Measurements from ENCODE around the gene CORO1C.
"Not testable (repeated sequence)": the region's sequence is repeated elsewhere in the genome, so short reads cannot be mapped to it uniquely, and the experiment has no call there.

CORO1C gene

GRCh38 chr12:108731105-108731865 is at the start of gene CORO1C:
TSS of gene CORO1C (minus strand) at chr12:108731518. CDS start at chr12:108701318, 30,200 bp downstream.
- peak; percentile 95 for DNase-seq

DNA sequence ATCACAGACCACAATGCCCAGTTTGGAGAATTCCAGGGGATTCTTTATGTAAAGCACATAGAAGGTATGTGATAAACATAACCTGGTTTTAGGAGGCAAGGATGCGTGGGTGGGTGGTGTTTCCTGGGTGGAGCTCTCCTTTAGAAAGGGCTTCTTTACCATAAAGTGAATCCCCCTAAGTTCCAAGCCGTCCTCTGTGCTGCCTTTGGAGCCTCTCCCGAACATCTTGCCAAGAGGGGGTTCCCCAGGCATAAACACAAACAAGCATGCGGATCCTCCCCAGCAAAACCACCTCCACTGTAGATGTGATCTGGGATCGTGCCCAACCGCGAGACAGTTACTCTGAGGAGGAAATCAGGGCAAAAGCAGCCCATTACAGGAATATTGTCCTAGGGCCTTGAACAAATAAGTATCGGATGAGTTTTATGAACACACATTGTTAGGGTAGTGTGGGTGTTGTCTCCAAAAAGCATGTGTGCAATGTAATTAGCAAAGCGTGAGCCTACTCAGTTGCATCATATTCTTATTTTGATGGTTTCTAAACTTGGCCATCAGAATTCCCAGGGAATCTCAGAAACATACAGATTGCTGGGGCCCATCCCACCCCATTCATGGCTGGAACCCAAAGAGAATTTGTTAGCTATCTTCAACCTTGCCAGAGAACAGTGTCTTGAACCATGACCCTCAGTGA is 48.8 kb upstream of the CORO1C start:
- no peak for DNase-seq

DNA sequence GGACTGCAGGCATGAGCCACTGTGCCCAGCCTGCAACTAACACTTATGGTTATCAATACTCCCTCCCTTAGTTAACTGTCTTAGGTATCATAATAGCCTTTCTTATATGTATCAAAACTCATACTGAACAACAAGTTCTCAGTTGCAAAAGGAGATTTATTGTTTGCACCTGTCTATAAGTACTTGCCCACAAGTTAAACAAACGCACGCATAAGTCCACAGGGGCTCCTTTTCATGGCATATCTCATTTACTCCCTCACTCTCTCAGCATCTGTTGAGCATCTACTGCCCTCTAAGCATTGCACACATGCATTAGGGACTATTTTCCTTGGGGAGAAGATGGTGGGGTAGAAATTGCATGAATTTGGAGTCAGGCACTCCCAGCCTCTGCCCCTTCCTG is 46.7 kb upstream of the CORO1C start:
- DNase-seq, result no peak

DNA sequence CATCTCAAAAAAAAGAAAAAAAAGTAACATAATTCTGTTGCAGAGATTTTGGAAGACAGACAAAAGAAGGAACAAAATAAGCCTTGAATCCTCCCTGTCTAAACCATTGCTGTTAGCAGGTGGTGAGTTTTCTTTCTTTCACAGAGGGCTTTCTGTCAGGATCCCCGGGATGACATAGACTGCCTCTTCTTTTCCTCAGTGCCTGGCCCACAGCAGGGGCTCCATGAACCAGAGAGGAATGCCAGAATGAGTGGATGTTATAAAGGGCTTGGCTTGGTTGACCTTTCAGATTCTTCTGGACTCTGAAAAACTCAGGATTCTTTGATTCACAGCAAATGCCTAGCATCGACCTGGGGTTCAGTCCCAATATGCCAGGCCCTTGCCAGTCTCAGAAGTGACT is 45.8 kb upstream of the CORO1C start:
- no peak for DNase-seq

DNA sequence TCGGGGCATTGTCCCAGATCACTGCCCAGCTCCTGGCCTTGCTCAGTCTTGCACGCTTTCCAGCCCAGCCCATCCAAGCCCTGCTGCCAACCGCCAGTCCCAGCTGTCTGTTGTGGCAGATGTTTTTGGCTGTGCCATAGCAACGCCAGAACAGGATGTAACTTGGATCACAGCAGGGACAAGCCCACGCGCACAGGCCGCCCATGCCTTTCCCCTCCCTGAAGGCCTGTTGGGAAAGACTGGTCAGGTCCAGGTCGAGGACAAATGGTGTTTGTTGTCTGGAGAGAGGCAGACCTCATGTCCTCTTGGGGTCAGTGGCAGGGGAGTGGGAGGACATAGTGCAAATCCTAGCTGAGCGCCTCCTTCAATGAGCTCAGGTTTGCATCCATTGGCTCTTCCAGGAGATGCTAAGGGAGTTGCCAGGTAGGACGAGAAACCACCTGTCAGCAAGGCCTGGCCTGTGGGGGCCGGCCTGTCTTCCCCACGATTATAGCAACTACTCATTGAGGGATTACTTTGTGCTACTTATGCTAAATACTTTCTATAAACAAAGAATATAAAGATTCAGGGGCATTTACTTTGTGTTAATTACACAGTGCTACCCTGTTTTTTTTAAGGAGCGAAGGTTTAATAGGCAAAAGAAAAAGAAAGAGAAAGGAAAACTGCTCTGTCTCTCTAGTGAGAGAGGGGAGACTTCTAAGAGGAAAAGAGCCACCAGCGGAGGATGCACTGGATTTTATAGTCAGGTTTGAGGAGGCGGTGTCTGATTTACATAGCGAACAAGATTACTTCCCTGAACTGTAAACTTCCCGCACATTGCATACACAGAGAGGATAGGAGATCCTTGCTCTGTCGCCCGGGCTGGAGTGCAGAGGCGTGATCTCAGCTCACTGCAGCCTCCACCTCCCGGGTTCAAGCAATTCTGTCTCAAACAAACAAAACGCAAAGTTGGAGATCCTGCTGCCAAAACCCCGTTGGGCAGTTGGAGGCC is 42.8 kb upstream of the CORO1C start:
- DNase-seq, result peak; percentile 29

GRCh38 chr12:108772891-108773797 is 41.8 kb upstream of the CORO1C start:
- DNase-seq, result no peak

DNA sequence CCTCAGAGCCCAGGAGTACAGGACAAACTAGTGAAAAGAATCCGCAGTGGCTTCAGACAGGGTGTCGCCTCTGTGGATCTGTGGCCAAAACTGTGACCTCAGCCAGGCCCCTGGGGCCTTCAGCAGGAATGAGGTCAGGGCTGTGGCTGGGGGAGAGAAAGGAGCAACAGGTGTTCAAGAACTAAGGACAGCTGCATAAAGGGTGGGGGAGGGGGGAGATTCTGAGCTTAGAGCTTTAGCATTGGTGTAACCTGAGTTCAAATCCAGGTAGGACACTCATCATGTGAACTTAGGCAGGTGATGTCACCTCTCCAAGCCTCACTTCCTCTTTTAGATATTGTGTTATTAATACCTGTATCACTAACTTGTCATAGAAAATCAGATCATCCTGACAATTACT is 40.9 kb upstream of the CORO1C start:
- DNase-seq, result no peak

- DNase-seq, result not testable (repeated sequence)
Measured at GRCh38 chr12:108771835-108772234, 40.5 kb upstream of the CORO1C start.

DNA sequence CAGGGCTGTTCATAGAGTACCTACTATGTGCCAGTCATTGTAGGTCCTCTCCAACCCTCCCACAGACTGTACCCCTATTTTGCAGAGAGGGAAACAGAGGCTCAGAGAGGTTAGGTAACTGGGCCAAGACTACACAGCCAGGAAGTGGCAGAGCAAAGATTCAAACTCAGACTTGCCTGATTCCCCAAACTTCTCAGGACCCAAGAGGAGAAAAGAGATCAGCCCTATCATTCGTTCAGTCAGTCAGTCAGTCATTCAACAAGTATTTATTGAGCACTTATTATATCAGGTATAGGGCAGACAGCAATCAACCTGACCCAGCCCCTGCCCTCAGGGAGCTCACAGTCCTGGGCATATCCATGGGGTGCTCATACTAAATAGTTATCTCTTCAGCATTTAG is 39.6 kb upstream of the CORO1C start:
- no peak for DNase-seq

GRCh38 chr12:108770269-108770829 is 39.0 kb upstream of the CORO1C start:
- no peak for DNase-seq

DNA sequence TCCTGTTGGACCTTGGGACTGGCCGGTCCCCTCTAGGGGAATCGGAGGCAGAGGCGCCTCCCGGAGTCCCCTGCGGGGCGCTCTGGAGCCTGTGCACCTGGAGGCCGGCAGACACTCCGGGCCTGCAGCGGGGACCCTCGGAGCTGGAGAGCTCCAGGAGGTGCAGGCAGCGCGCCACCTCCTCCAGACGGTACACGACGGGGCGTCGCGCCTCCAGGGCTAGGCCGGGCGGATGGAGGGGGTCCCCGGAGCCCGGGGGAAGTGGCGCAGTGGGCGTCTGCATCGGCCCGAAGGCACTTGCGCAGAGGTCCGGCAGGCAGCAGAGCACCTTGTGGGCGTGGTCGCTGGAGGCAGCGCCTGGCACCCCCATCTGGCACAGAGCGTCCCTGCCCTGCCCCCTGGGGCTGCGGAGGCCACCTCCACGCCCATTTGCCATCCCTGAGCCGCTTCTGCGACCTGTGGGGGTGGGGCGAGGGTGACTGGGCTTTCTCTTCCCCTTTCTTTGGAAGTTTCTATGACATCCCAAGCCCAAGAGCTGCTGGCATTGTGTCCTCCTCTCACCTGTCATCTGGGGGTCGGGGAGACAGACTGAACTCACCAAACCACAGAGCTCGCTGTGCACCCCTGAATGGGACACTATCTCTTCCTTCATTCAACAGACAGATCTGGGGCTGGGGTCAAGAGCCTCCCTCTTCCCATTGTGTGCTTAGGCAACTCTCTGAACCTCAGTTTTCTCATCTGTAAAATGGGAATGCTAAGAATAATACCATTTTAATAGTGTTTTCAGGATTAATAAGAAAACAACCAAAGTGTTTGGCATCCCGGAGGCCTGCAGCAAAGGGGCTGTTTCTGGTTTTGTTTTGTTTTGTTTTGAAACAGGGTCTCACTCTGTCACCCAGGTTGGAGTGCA is 37.5 kb upstream of the CORO1C start:
- DNase-seq, result no peak

DNA sequence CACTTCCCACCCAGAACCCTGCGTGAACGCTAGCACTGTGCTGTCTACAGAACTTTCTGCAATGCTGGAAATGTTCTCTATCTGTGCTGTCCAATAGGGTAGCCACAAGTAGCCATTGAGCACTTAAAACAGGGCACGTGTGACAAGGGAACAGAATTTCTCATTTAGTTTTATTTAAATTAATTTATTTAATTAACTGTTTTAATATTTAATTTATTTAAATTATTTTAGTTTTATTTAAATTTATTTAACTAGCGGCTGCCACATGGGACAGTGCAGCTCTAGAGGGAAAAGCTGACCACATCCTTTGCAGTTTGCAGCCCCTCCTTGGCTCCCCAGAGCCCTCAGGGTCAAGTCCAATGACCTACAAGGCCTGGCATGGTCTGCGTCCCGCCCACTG is 35.0 kb upstream of the CORO1C start:
- no peak for DNase-seq

DNA sequence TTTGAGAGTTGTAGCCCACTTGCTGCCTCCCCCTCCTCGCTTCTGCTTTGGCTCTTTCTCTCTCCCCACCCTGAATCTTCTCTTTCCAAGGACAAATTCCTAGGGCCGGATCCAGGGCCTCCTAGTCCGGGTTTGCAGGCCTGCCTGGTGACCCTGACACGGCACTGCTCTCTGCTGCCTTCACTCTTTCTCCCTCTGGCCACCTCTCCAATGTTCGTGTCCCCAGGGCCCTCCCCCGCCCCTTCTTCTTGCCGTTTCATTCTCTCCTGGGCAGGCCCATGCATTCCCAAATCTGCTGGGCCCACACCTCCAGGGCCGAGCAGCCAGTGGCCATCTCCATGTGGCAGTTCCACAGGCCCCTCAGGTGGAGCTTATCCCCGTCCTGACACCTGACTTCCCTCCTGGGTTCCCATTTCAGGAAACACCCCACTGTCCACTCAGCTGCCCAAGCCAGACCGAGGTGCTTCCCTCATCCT is 34.0 kb upstream of the CORO1C start:
- no peak for DNase-seq

DNA sequence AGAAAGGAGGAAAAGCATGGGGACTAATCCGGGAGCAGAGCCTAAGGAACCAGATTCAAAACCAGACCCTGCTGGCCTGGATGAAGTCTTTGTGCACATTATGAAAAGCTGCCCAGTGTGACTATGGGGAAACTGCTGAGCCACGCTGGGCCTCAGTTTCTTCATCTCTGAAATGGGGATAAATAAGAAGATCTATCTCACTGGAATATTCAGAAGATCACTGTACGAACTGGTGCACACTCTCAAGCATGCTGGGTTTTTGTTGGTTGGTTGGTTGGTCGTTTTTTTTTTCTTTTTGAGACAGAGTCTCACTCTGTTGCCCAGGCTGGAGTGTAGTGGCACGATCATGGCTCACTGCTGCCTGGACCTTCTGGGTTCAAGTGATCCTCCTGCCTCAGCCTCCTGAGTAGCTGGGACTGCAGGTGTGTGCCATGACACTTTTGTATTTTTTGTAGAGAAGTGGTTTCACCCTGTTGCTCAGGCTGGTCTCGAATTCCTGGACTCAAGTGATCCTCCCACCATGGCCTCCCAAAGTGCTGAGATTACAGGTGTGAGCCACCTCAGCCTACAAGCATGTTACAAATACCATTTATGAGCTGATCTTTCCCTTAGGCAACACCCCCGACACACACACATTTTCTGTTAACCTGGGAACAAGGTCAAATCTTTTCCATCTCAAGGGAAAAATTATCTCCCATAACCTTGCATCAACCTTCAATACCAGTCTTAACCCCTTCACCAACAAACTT is 33.4 kb upstream of the CORO1C start:
- DNase-seq, result no peak

DNA sequence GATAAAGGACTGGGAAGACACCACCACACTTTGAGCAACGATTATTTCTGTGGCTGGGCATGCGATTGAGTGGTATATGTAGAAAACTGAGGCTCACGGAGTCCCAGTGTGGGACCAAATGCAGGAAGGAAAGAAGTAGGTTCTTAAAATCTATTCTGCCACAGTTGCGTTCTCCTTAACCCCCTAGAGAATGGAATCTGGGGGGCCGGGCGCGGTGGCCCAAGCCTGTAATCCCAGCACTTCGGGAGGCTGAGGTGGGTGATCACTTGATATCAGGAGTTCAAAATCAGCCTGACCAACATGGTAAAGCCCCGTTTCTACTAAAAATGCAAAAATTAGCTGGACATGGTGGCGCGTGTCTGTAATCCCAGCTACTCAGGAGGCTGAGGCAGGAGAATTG is 29.9 kb upstream of the CORO1C start:
- DNase-seq, result no peak

GRCh38 chr12:108759924-108760323 is 28.6 kb upstream of the CORO1C start:
- no peak for DNase-seq

- DNase-seq, result no peak
Measured at GRCh38 chr12:108757856-108758255, 26.5 kb upstream of the CORO1C start.

DNA sequence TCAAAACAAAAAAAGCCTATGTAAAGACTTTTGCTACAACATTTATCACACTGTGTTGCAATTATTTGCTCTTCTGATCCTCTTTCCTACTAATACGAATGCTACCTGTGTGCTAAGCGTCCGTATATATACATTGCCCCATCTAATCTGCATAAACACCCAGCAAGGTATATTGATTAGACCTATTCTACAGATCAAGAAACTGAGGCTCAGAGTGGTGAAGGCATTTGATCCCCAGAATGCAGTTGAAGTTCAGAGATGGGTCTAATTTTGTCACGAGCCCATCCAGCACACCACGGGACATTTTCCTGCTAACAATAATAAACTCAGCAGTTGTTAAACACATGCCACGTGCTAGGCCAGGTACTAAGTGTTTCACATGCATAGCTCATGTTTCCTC is 25.1 kb upstream of the CORO1C start:
- no peak for DNase-seq

GRCh38 chr12:108755481-108755880 is 24.2 kb upstream of the CORO1C start:
- no peak for DNase-seq

- DNase-seq, result no peak
Measured at GRCh38 chr12:108753976-108754375, 22.7 kb upstream of the CORO1C start.

Data from fibroblast of upper back skin (primary cell).